A673 (cell line): ENCODE measurements around the gene ZNF334.

ENCODE experiments used
- CTCF ChIP-seq: fragments of 300-800, 200-600 bp; sonication (generic); conservative IDR thresholded peaks from 2 replicates; pipeline ENCODE4 v1.5.1; 2017; ENCODE audit warnings: low read depth, mild to moderate bottlenecking, antibody characterized with exemption, low read length, moderate library complexity, mixed read lengths
- EZH2 ChIP-seq: fragments of 200-600 bp; sonication (generic); IDR thresholded peaks from 2 replicates; pipeline ENCODE4 v1.6.1; 2017; ENCODE audit warnings: borderline replicate concordance, low read depth, mild to moderate bottlenecking, mixed read lengths, antibody characterized with exemption, low read length; ENCODE audit not compliant: poor library complexity, severe bottlenecking

GRCh38 chr20:46545827-46546138, 32.4 kb upstream of the ZNF334 start:
- TF ChIP-seq CTCF = no peak
- TF ChIP-seq EZH2 = no peak
